GM21367 (cell line): Measurements from ENCODE around the gene VSTM4.

Experiments used
- ATAC-seq: cut with Tn5 transposase; IDR thresholded peaks from one replicate; pipeline ENCODE4 v1.9.1; 2021; ENCODE audit not compliant: unreplicated experiment

VSTM4 gene

GRCh38 chr10:49009199-49009979 is 105.9 kb downstream of the VSTM4 start:
- ATAC-seq, result no peak

GRCh38 chr10:49008505-49009198 is 106.7 kb downstream of the VSTM4 start:
- no peak for ATAC-seq

GRCh38 chr10:49008091-49008490 is 107.2 kb downstream of the VSTM4 start:
- no peak for ATAC-seq

GRCh38 chr10:49007129-49007528 is 108.2 kb downstream of the VSTM4 start:
- no peak for ATAC-seq

GRCh38 chr10:49005270-49005669 is 110.1 kb downstream of the VSTM4 start:
- ATAC-seq, result no peak

- no peak for ATAC-seq
These were observed 113.3 kb downstream of the VSTM4 start for GRCh38 chr10:49001870-49002672.

GRCh38 chr10:49001402-49001801 is 113.9 kb downstream of the VSTM4 start:
- no peak for ATAC-seq

GRCh38 chr10:49000437-49001398 is 114.6 kb downstream of the VSTM4 start:
- no peak for ATAC-seq

GRCh38 chr10:48999346-48999745 is 116.0 kb downstream of the VSTM4 start:
- ATAC-seq, result no peak

GRCh38 chr10:48996329-48996728 is 119.0 kb downstream of the VSTM4 start:
- ATAC-seq, result no peak

- ATAC-seq, result no peak
These were observed 121.7 kb downstream of the VSTM4 start for GRCh38 chr10:48993627-48994026.

- ATAC-seq, result no peak
These were observed 125.1 kb downstream of the VSTM4 start for GRCh38 chr10:48990226-48990625.

GRCh38 chr10:48985621-48986158 is 129.6 kb downstream of the VSTM4 start:
- no peak for ATAC-seq

- no peak for ATAC-seq
These were observed 131.5 kb downstream of the VSTM4 start for GRCh38 chr10:48983648-48984351.

GRCh38 chr10:48982584-48982983 is 132.7 kb downstream of the VSTM4 start:
- ATAC-seq, result no peak

GRCh38 chr10:48981310-48981907 is 133.9 kb downstream of the VSTM4 start:
- no peak for ATAC-seq

- no peak for ATAC-seq
These were observed 137.0 kb downstream of the VSTM4 start for GRCh38 chr10:48978318-48978717.

- ATAC-seq, result no peak
These were observed 139.1 kb downstream of the VSTM4 start for GRCh38 chr10:48976196-48976595.

- no peak for ATAC-seq
These were observed 140.7 kb downstream of the VSTM4 start for GRCh38 chr10:48974510-48975156.
